HG03354 (cell line): ENCODE data around the gene IFNL4.

Experiments used
- ATAC-seq: cut with Tn5 transposase; IDR thresholded peaks from one replicate; pipeline ENCODE4 v1.9.1; 2021; ENCODE audit warnings: mild to moderate bottlenecking; ENCODE audit not compliant: unreplicated experiment, poor library complexity, severe bottlenecking

The IFNL4 gene

GRCh38 chr19:39197808-39198207 lies 50.8 kb downstream of the IFNL4 start:
- no peak for ATAC-seq

GRCh38 chr19:39196860-39197562 lies 51.6 kb downstream of the IFNL4 start, which contains the start of gene NCCRP1:
Gene NCCRP1, plus strand, starts transcription at chr19:39196964. Its CDS starts 19 bp downstream, at chr19:39196983.
- no peak for ATAC-seq

DNA sequence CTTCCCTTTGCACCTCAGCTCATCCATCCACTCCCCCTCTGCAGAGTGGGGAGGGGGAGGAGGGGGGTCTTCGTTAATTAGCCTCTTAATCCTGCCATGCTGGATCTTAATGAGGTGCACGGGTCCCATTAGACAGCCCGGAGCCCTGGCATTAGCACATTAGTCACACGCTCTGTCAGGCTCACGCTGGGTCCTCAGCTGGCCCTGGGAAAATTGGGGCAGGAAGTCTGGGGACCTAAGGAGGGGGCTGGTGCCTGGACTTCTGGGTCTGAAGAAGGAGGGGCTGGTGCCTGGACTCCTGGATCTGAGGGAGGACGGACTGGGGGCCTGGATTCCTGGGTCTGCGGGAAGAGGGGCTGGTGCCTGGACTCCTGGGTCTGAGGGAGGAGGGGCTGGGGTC lies 52.3 kb downstream of the IFNL4 start:
- no peak for ATAC-seq
